HCT116 (cell line): ENCODE data around the gene CAMK1D. TPM values are rescaled to one million over a fixed set of nuclear protein-coding genes. Genes with fewer than 3 reads are reported as not detected.

Experiments
- ATAC-seq: fragments of 200-7000 bp; cut with Tn5 transposase; 2 replicates; pipeline ENCODE4 v1.9.1; 2020; ENCODE audit warnings: mild to moderate bottlenecking, moderate library complexity
- BruUV-seq: library from RNA; stranded (reverse); fragments of 400-500 nt; replicated peaks from 2 replicates; lab custom pipeline; 2021; lab: Mats Ljungman, UMichigan
- CTCF ChIA-PET: fragments of 300-600 bp; sonication (Branson Sonifier 250); formaldehyde crosslinking; loops from one replicate; lab custom pipeline; 2021; ENCODE audit warnings: antibody characterized with exemption; lab: Charles Lee
- POLR2A ChIA-PET: fragments of 300-600, 350-600 bp; sonication (Branson Sonifier 250); formaldehyde crosslinking; loops from one replicate; lab custom pipeline; 2021; ENCODE audit warnings: antibody characterized with exemption; lab: Charles Lee
- RAD21 ChIA-PET, 2 experiments: fragments of 300-600 bp; sonication (Branson Sonifier 250); formaldehyde crosslinking; loops; one replicate each; lab custom pipeline; 2023; ENCODE audit warnings: low total read pairs in 2 of 2; ENCODE audit not compliant: uncharacterized antibody in 2 of 2, unreplicated experiment in 2 of 2, low non-redundant PET in 1 of 2; lab: Charles Lee
- DNase-seq: peaks from one replicate; pipeline ENCODE4 v3.0.0-alpha.2; 2010; ENCODE audit warnings: low read depth, low spot score
- H2AFZ ChIP-seq: fragments of 200-600 bp; shearing (Covaris generic), sonication (generic); 2 replicates; pipeline ENCODE4 v1.6.1; 2017; ENCODE audit warnings: low read depth, mixed run types, mixed read lengths, antibody characterized with exemption, low read length; ENCODE audit not compliant: poor library complexity, severe bottlenecking
- H3K27ac ChIP-seq: 2 replicates; pipeline ENCODE4 v1.5.1; 2012; ENCODE audit warnings: low read depth, low read length
- H3K27me3 ChIP-seq: fragments of 200-600 bp; sonication (generic); 2 replicates; pipeline ENCODE4 v1.6.1; 2016; ENCODE audit warnings: mixed run types, low read length, mixed read lengths; ENCODE audit not compliant: insufficient read depth
- H3K36me3 ChIP-seq, 2 experiments: fragments of 200-500 bp in 1 of 2; fragments of 200-600 bp in 1 of 2; sonication (Bioruptor generic) in 1 of 2; sonication (generic) in 1 of 2; 2 replicates each; pipeline versions ENCODE4 v1.5.1 to v1.6.1; 2014 to 2016; ENCODE audit warnings: low read length in 2 of 2, inconsistent platforms in 1 of 2, mixed read lengths in 1 of 2, mixed run types in 1 of 2; ENCODE audit not compliant: insufficient read depth in 2 of 2, control insufficient read depth in 1 of 2
- H3K4me1 ChIP-seq, 2 experiments: fragments of 200-600 bp in 1 of 2; sonication (generic) in 1 of 2; 2 replicates each; pipeline versions ENCODE4 v1.5.1 to v1.6.1; 2012 to 2017; ENCODE audit warnings: low read length in 2 of 2, inconsistent platforms in 1 of 2, mild to moderate bottlenecking in 1 of 2, mixed read lengths in 1 of 2, mixed run types in 1 of 2, moderate library complexity in 1 of 2; ENCODE audit not compliant: insufficient read depth in 2 of 2, control insufficient read depth in 1 of 2
- H3K4me2 ChIP-seq: fragments of 200-600 bp; sonication (generic); 2 replicates; pipeline ENCODE4 v1.6.1; 2017; ENCODE audit warnings: mixed run types, low read length, mixed read lengths
- H3K4me3 ChIP-seq, 2 experiments: fragments of 200-600 bp in 1 of 2; sonication (generic) in 1 of 2; replicated peaks in 1 of 2; 2 replicates each; pipeline ENCODE4 v1.5.1; 2011 to 2016; ENCODE audit warnings: low read length in 2 of 2, control low read depth in 1 of 2, low read depth in 1 of 2, mild to moderate bottlenecking in 1 of 2, mixed read lengths in 1 of 2, mixed run types in 1 of 2
- H3K79me2 ChIP-seq: fragments of 200-600 bp; sonication (generic); 2 replicates; pipeline ENCODE4 v1.6.1; 2017; ENCODE audit warnings: mild to moderate bottlenecking, mixed run types, low read length, moderate library complexity, mixed read lengths; ENCODE audit not compliant: insufficient read depth
- H3K9ac ChIP-seq: fragments of 200-600 bp; sonication (generic); 2 replicates; pipeline ENCODE4 v1.6.1; 2016; ENCODE audit warnings: low read length, mixed read lengths
- H3K9me2 ChIP-seq: fragments of 200-600 bp; sonication (generic), shearing (Covaris generic); 2 replicates; pipeline ENCODE4 v1.6.1; 2017; ENCODE audit warnings: mixed run types, mild to moderate bottlenecking, moderate library complexity; ENCODE audit not compliant: insufficient read depth
- H3K9me3 ChIP-seq, 2 experiments: fragments of 200-500 bp in 1 of 2; fragments of 200-600 bp in 1 of 2; sonication (Bioruptor generic) in 1 of 2; sonication (generic) in 1 of 2; 2 replicates each; pipeline ENCODE4 v1.6.1; 2014 to 2017; ENCODE audit warnings: low read length in 2 of 2, mixed read lengths in 2 of 2, inconsistent platforms in 1 of 2, low read depth in 1 of 2, mild to moderate bottlenecking in 1 of 2, mixed run types in 1 of 2, moderate library complexity in 1 of 2; ENCODE audit not compliant: control insufficient read depth in 1 of 2, insufficient read depth in 1 of 2
- H4K20me1 ChIP-seq: fragments of 200-600 bp; sonication (generic), shearing (Covaris generic); 2 replicates; pipeline ENCODE4 v1.6.1; 2017; ENCODE audit warnings: mixed run types, mild to moderate bottlenecking, moderate library complexity; ENCODE audit not compliant: insufficient read depth
- ATF3 ChIP-seq: IDR thresholded peaks from 2 replicates; pipeline ENCODE4 v1.6.1; 2012
- CEBPB ChIP-seq: IDR thresholded peaks from 2 replicates; pipeline ENCODE4 v1.6.1; 2012; ENCODE audit warnings: low read depth
- EGR1 ChIP-seq: IDR thresholded peaks from 2 replicates; pipeline ENCODE4 v1.6.1; 2012; ENCODE audit warnings: low read depth
- EZH2 ChIP-seq: fragments of 200-600 bp; sonication (generic); IDR thresholded peaks from 2 replicates; pipeline ENCODE4 v1.6.1; 2017; ENCODE audit warnings: antibody characterized with exemption, mixed run types
- MAX ChIP-seq: IDR thresholded peaks from 2 replicates; pipeline ENCODE4 v1.6.1; 2012
- POLR2AphosphoS5 ChIP-seq: IDR thresholded peaks from 2 replicates; pipeline ENCODE4 v1.6.1; 2011; ENCODE audit warnings: mild to moderate bottlenecking, low read depth, low read length, moderate library complexity
- SRF ChIP-seq: IDR thresholded peaks from 2 replicates; pipeline ENCODE4 v1.6.1; 2012; ENCODE audit warnings: low read depth
- ZNF274 ChIP-seq: fragments of 200-500 bp; sonication (Bioruptor generic); IDR thresholded peaks from 2 replicates; pipeline ENCODE4 v1.6.1; 2014; ENCODE audit warnings: mild to moderate bottlenecking, low read depth, low read length, inconsistent platforms
- intact Hi-C: fragments of 100-400 bp; cut with micrococcal nuclease; formaldehyde crosslinking; loops from 2 replicates; pipeline ENCODE4 v1.10.0; 2022
- total RNA-seq: library from RNA; stranded (reverse); gene quantifications from one replicate; pipeline ENCODE4 v1.2.1, GENCODE V29; 2021; ENCODE audit not compliant: unreplicated experiment

CAMK1D gene
- total RNA-seq, 1 experiment from 2014 or later = 9.6 TPM

- DNase-seq (no peak), ATAC-seq (no peak)
- Histone ChIP-seq H3K36me3 (no peaks in the 10 kb centered on the region), H3K4me3 (no peak overlapping the region), H3K79me2 (no peaks in the 10 kb centered on the region), H3K4me2 (no peak overlapping the region), H3K9me3 (no peaks in the 10 kb centered on the region), H3K9ac (no peak overlapping the region), H3K9me2 (no peaks in the 10 kb centered on the region), H4K20me1 (no peaks in the 10 kb centered on the region), H2AFZ (no peak overlapping the region), H3K4me1 (peaks cover 3 to 12% of the 10 kb centered on the region in 2 experiments; a peak in 3 of 4 replicates), H3K27ac (no peak overlapping the region), H3K27me3 (no peaks in the 10 kb centered on the region)
- intact Hi-C loops = no loop called here
- TF ChIP-seq MAX (no peak), EGR1 (no peak), SRF (0 out of 2 replicates have a peak, but pooled peaks have one; percentile 32)
- RAD21 ChIA-PET = no interaction called here
- BruUV-seq = no TSS peak
- POLR2A ChIA-PET = no interaction called here
- CTCF ChIA-PET = no interaction called here
Observed at GRCh38 chr10:12595936-12596576, 246.7 kb downstream of the CAMK1D start.

- H3K4me2 ChIP-seq = no peak overlapping the region
- H3K27ac ChIP-seq = no peak overlapping the region
- RAD21 ChIA-PET = no interaction called here
- H3K27me3 ChIP-seq = no peaks in the 10 kb centered on the region
- no peak overlapping the region for H2AFZ ChIP-seq
- TF ChIP-seq ATF3 (no peak), EZH2 (no peak), ZNF274 (no peak), POLR2AphosphoS5 (no peak), CEBPB (no peak)
- H3K36me3 ChIP-seq = no peaks in the 10 kb centered on the region
- H3K4me1 ChIP-seq = peaks cover 3 to 12% of the 10 kb centered on the region in 2 experiments; a peak in 3 of 4 replicates
- intact Hi-C loops = no loop called here
- H4K20me1 ChIP-seq = no peaks in the 10 kb centered on the region
- H3K4me3 ChIP-seq = no peak overlapping the region
- no peak for DNase-seq
- no peak overlapping the region for H3K9ac ChIP-seq
- CTCF ChIA-PET = interaction anchor here (0.6 kb wide), 1 partner anchor 24 kb away, joined by 3 read pairs; no protein-coding TSS in a partner anchor
- no peak for ATAC-seq
- no peaks in the 10 kb centered on the region for H3K9me2 ChIP-seq
- POLR2A ChIA-PET = no interaction called here
- H3K9me3 ChIP-seq = no peaks in the 10 kb centered on the region
- H3K79me2 ChIP-seq = no peaks in the 10 kb centered on the region
- BruUV-seq = no TSS peak
Observed at GRCh38 chr10:12597176-12597575, 247.8 kb downstream of the CAMK1D start.
